ENCODE measurements around the gene SORL1.

Gene SORL1

GRCh38 chr11:121482231-121483129 is 30.4 kb downstream of the SORL1 start:
- TF ChIP-seq, protein P1, sequence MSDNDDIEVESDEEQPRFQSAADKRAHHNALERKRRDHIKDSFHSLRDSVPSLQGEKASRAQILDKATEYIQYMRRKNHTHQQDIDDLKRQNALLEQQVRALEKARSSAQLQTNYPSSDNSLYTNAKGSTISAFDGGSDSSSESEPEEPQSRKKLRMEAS (IDR thresholded peaks at IDR 0.05; ENCODE audit: low read depth, low read length) = peak; percentile 62
- TF ChIP-seq POLR2A (IDR thresholded peaks at IDR 0.05; ENCODE audit: extremely low read depth, insufficient read length) (peak; percentile 38), MYC (IDR thresholded peaks at IDR 0.05; ENCODE audit: low read depth, low read length) (peak; percentile 78)
- TF ChIP-seq, protein P2, sequence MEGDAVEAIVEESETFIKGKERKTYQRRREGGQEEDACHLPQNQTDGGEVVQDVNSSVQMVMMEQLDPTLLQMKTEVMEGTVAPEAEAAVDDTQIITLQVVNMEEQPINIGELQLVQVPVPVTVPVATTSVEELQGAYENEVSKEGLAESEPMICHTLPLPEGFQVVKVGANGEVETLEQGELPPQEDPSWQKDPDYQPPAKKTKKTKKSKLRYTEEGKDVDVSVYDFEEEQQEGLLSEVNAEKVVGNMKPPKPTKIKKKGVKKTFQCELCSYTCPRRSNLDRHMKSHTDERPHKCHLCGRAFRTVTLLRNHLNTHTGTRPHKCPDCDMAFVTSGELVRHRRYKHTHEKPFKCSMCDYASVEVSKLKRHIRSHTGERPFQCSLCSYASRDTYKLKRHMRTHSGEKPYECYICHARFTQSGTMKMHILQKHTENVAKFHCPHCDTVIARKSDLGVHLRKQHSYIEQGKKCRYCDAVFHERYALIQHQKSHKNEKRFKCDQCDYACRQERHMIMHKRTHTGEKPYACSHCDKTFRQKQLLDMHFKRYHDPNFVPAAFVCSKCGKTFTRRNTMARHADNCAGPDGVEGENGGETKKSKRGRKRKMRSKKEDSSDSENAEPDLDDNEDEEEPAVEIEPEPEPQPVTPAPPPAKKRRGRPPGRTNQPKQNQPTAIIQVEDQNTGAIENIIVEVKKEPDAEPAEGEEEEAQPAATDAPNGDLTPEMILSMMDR (IDR thresholded peaks at IDR 0.05; ENCODE audit: low read depth, low read length) = no peak
- peak; percentile 97 for DNase-seq (ENCODE audit: low read depth)
- peak overlapping the region; percentile 64 for H3K4me3 ChIP-seq (ENCODE audit: low read depth, low read length)

- TF ChIP-seq MYC (IDR thresholded peaks at IDR 0.05; ENCODE audit: low read depth, low read length) (0 out of 2 replicates have a peak, but pooled peaks have one; percentile 34), POLR2A (IDR thresholded peaks at IDR 0.05; ENCODE audit: extremely low read depth, insufficient read length) (no peak)
- TF ChIP-seq, protein P2 (IDR thresholded peaks at IDR 0.05; ENCODE audit: low read depth, low read length) = no peak
- TF ChIP-seq, protein P1 (IDR thresholded peaks at IDR 0.05; ENCODE audit: low read depth, low read length) = peak; percentile 76
- peak; percentile 49 for DNase-seq (ENCODE audit: low read depth)
- H3K4me3 ChIP-seq (ENCODE audit: low read depth, low read length) = peak overlapping the region; percentile 64
Observed at GRCh38 chr11:121483805-121484480, 31.8 kb downstream of the SORL1 start.

GRCh38 chr11:121485216-121485615 is 33.1 kb downstream of the SORL1 start:
- TF ChIP-seq, protein P1 (IDR thresholded peaks at IDR 0.05; ENCODE audit: low read depth, low read length) = no peak
- TF ChIP-seq MYC (IDR thresholded peaks at IDR 0.05; ENCODE audit: low read depth, low read length) = no peak
- TF ChIP-seq, protein P2 (IDR thresholded peaks at IDR 0.05; ENCODE audit: low read depth, low read length) = no peak
- no peak for TF ChIP-seq POLR2A (IDR thresholded peaks at IDR 0.05; ENCODE audit: extremely low read depth, insufficient read length)
- DNase-seq (ENCODE audit: low read depth) = no peak
- no peak overlapping the region for H3K4me3 ChIP-seq (ENCODE audit: low read depth, low read length)

- no peak overlapping the region for H3K4me3 ChIP-seq (ENCODE audit: low read depth, low read length)
- no peak for DNase-seq (ENCODE audit: low read depth)
- TF ChIP-seq, protein P2 (IDR thresholded peaks at IDR 0.05; ENCODE audit: low read depth, low read length) = no peak
- no peak for TF ChIP-seq POLR2A (IDR thresholded peaks at IDR 0.05; ENCODE audit: extremely low read depth, insufficient read length)
- no peak for TF ChIP-seq MYC (IDR thresholded peaks at IDR 0.05; ENCODE audit: low read depth, low read length)
- TF ChIP-seq, protein P1 (IDR thresholded peaks at IDR 0.05; ENCODE audit: low read depth, low read length) = no peak
Observed at GRCh38 chr11:121486054-121486453, 33.9 kb downstream of the SORL1 start.

DNA sequence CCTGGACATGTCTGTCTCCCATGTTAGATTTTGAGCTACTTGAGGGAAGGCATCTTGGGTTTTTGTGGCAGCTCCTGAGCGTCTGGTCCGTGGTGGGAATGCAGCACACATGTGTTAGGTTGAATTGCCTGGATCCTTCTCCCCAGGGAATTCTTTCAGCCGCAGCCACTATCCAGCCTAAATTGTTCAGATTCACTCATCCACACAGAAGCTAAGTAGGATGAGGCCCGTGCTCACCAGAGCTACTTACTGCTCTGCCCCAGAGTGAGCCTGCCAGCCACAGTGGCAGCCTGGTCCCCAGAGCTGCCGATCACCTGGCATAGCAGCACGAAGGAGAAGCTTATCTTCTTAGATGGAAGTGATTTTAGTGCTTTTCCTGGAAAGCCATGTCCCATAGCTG is 35.1 kb downstream of the SORL1 start:
- H3K4me3 ChIP-seq (ENCODE audit: low read depth, low read length) = no peak overlapping the region
- DNase-seq (ENCODE audit: low read depth) = no peak
- TF ChIP-seq POLR2A (IDR thresholded peaks at IDR 0.05; ENCODE audit: extremely low read depth, insufficient read length) (no peak), MYC (IDR thresholded peaks at IDR 0.05; ENCODE audit: low read depth, low read length) (no peak)
- TF ChIP-seq, protein P1 (IDR thresholded peaks at IDR 0.05; ENCODE audit: low read depth, low read length) = no peak
- TF ChIP-seq, protein P2 (IDR thresholded peaks at IDR 0.05; ENCODE audit: low read depth, low read length) = no peak
